Neural progenitor cell (in vitro differentiated cells): ENCODE results near the gene NCS1. TPM values are rescaled to one million over a fixed set of nuclear protein-coding genes. Genes with fewer than 3 reads are reported as not detected.

ENCODE experiments used
- DNase-seq: peaks from one replicate; pipeline ENCODE4 v3.0.0-alpha.2; 2016; ENCODE audit warnings: low spot score
- H2AFZ ChIP-seq: fragments of 200-600 bp; sonication (generic); replicated peaks from 2 replicates; pipeline ENCODE4 v1.6.1; 2016; ENCODE audit warnings: antibody characterized with exemption
- H3F3A ChIP-seq: fragments of 200-600 bp; sonication (generic); 2 replicates; pipeline ENCODE4 v1.6.1; 2016; ENCODE audit warnings: antibody characterized with exemption, low read depth
- H3K27ac ChIP-seq: fragments of 200-600 bp; sonication (generic); 2 replicates; pipeline ENCODE4 v1.5.1; 2016; ENCODE audit warnings: mild to moderate bottlenecking
- H3K27me3 ChIP-seq: fragments of 200-600 bp; sonication (generic); 2 replicates; pipeline ENCODE4 v1.6.1; 2016; ENCODE audit warnings: mild to moderate bottlenecking, moderate library complexity
- H3K36me3 ChIP-seq: fragments of 200-600 bp; sonication (generic); 2 replicates; pipeline ENCODE4 v1.5.1; 2016
- H3K4me1 ChIP-seq: fragments of 200-600 bp; sonication (generic); 2 replicates; pipeline ENCODE4 v1.6.1; 2016; ENCODE audit warnings: mixed run types
- H3K4me2 ChIP-seq: fragments of 200-600 bp; sonication (generic); 2 replicates; pipeline ENCODE4 v1.6.1; 2016
- H3K4me3 ChIP-seq: fragments of 200-600 bp; sonication (generic); 2 replicates; pipeline ENCODE4 v1.5.1; 2016
- H3K79me2 ChIP-seq: fragments of 200-600 bp; sonication (generic); 2 replicates; pipeline ENCODE4 v1.6.1; 2016; ENCODE audit warnings: low read depth
- H3K9ac ChIP-seq: fragments of 200-600 bp; sonication (generic); 2 replicates; pipeline ENCODE4 v1.6.1; 2016
- H3K9me3 ChIP-seq: fragments of 200-600 bp; sonication (generic); 2 replicates; pipeline ENCODE4 v1.5.1; 2016; ENCODE audit warnings: low read depth
- H4K20me1 ChIP-seq: fragments of 200-600 bp; sonication (generic); 2 replicates; pipeline ENCODE4 v1.6.1; 2016; ENCODE audit warnings: low read depth
- H3K27ac Mint-ChIP-seq: 3 replicates; pipeline ENCODE4 v1.8.0; 2021; ENCODE audit warnings: mixed read lengths
- H3K27me3 Mint-ChIP-seq: 2 replicates; pipeline ENCODE4 v1.8.0; 2022; ENCODE audit warnings: low read depth, mild to moderate bottlenecking, inconsistent platforms, moderate library complexity, mixed read lengths; ENCODE audit not compliant: insufficient read depth
- H3K36me3 Mint-ChIP-seq: 3 replicates; pipeline ENCODE4 v1.8.0; 2021; ENCODE audit warnings: mixed read lengths
- H3K4me1 Mint-ChIP-seq: 3 replicates; pipeline ENCODE4 v1.8.0; 2021; ENCODE audit warnings: mixed read lengths
- H3K4me3 Mint-ChIP-seq: 3 replicates; pipeline ENCODE4 v1.8.0; 2021; ENCODE audit warnings: mild to moderate bottlenecking, moderate library complexity, mixed read lengths
- H3K9me3 Mint-ChIP-seq: 3 replicates; pipeline ENCODE4 v1.8.0; 2020; ENCODE audit warnings: mixed read lengths
- CTCF ChIP-seq: fragments of 200-600 bp; sonication (generic); IDR thresholded peaks from 2 replicates; pipeline ENCODE4 v1.5.1; 2017; ENCODE audit warnings: antibody characterized with exemption, mild to moderate bottlenecking
- EZH2 ChIP-seq: fragments of 200-600 bp; sonication (generic); IDR thresholded peaks from 2 replicates; pipeline ENCODE4 v1.6.1; 2017; ENCODE audit warnings: antibody characterized with exemption, mild to moderate bottlenecking, moderate library complexity
- EZH2phosphoT487 ChIP-seq: fragments of 200-600 bp; sonication (generic); IDR thresholded peaks from 2 replicates; pipeline ENCODE4 v1.6.1; 2017; ENCODE audit warnings: antibody characterized with exemption
- total RNA-seq: library from RNA; depleted of rRNA; stranded (reverse); fragments of >200 nt; gene quantifications from 2 replicates; pipeline ENCODE4 v1.2.3, GENCODE V29; 2015; ENCODE audit warnings: low replicate concordance

The NCS1 gene
- total RNA-seq, 1 donor from 2014 or later, result 16.0 TPM

- Mint-ChIP-seq H3K4me1 (peaks cover 2% of the 10 kb centered on the region), H3K36me3 (no peaks in the 10 kb centered on the region), H3K9me3 (no peaks in the 10 kb centered on the region), H3K27me3 (peaks cover 8% of the 10 kb centered on the region), H3K4me3 (no peak overlapping the region), H3K27ac (no peak overlapping the region)
- no peak overlapping the region for H3K4me2 ChIP-seq
- no peak for DNase-seq
- H4K20me1 ChIP-seq, result no peaks in the 10 kb centered on the region
- H3K36me3 ChIP-seq, result no peaks in the 10 kb centered on the region
- no peaks in the 10 kb centered on the region for H3K27me3 ChIP-seq
- no peak overlapping the region for H2AFZ ChIP-seq
- H3K9ac ChIP-seq, result no peak overlapping the region
- H3F3A ChIP-seq, result no peaks in the 10 kb centered on the region
- no peaks in the 10 kb centered on the region for H3K4me1 ChIP-seq
- H3K27ac ChIP-seq, result no peak overlapping the region
- H3K9me3 ChIP-seq, result no peaks in the 10 kb centered on the region
- no peak overlapping the region for H3K4me3 ChIP-seq
- TF ChIP-seq EZH2phosphoT487, result no peak
- no peaks in the 10 kb centered on the region for H3K79me2 ChIP-seq
Observed at GRCh38 chr9:130149654-130150286, 22.4 kb upstream of the NCS1 start.

- no peak overlapping the region for H3K4me3 ChIP-seq
- H2AFZ ChIP-seq, result peak overlapping the region; percentile 87
- H3K27ac ChIP-seq, result no peak overlapping the region
- H3K4me3 Mint-ChIP-seq, result no peak overlapping the region
- H3K9ac ChIP-seq, result no peak overlapping the region
- no peak overlapping the region for H3K4me2 ChIP-seq
- no peak for TF ChIP-seq EZH2phosphoT487
- no peak for TF ChIP-seq EZH2
- no peak for TF ChIP-seq CTCF
- no peaks in the 10 kb centered on the region for H4K20me1 ChIP-seq
- no peaks in the 10 kb centered on the region for H3K36me3 ChIP-seq
- peak overlapping the region; percentile 5 for H3K27ac Mint-ChIP-seq
- no peaks in the 10 kb centered on the region for H3K9me3 Mint-ChIP-seq
- no peaks in the 10 kb centered on the region for H3K9me3 ChIP-seq
- H3K36me3 Mint-ChIP-seq, result no peaks in the 10 kb centered on the region
- H3K4me1 Mint-ChIP-seq, result no peaks in the 10 kb centered on the region
- peaks cover 8% of the 10 kb centered on the region for H3K27me3 Mint-ChIP-seq
- no peaks in the 10 kb centered on the region for H3K4me1 ChIP-seq
- no peaks in the 10 kb centered on the region for H3K27me3 ChIP-seq
- H3F3A ChIP-seq, result no peaks in the 10 kb centered on the region
- no peaks in the 10 kb centered on the region for H3K79me2 ChIP-seq
- no peak for DNase-seq
Observed at GRCh38 chr9:130150779-130151382, 21.3 kb upstream of the NCS1 start.

- Histone ChIP-seq H3K36me3 (no peaks in the 10 kb centered on the region), H3K27me3 (no peaks in the 10 kb centered on the region), H3K4me1 (no peaks in the 10 kb centered on the region), H3K9ac (no peak overlapping the region), H3K79me2 (no peaks in the 10 kb centered on the region), H3K9me3 (no peaks in the 10 kb centered on the region), H3K27ac (no peak overlapping the region), H3K4me2 (no peak overlapping the region), H4K20me1 (no peaks in the 10 kb centered on the region), H3K4me3 (no peak overlapping the region), H3F3A (no peaks in the 10 kb centered on the region), H2AFZ (no peak overlapping the region)
- Mint-ChIP-seq H3K27me3 (peaks cover 2% of the 10 kb centered on the region), H3K36me3 (no peaks in the 10 kb centered on the region), H3K27ac (no peak overlapping the region), H3K9me3 (no peaks in the 10 kb centered on the region), H3K4me1 (peaks cover 3% of the 10 kb centered on the region), H3K4me3 (no peak overlapping the region)
- no peak for DNase-seq
- TF ChIP-seq EZH2phosphoT487, result no peak
- no peak for TF ChIP-seq CTCF
- TF ChIP-seq EZH2, result no peak
Observed at GRCh38 chr9:130154816-130155215, 17.4 kb upstream of the NCS1 start.

GRCh38 chr9:130155647-130156046 is 16.6 kb upstream of the NCS1 start:
- H3K4me2 ChIP-seq, result no peak overlapping the region
- no peaks in the 10 kb centered on the region for H3K27me3 ChIP-seq
- H3F3A ChIP-seq, result no peaks in the 10 kb centered on the region
- Mint-ChIP-seq H3K36me3 (no peaks in the 10 kb centered on the region), H3K9me3 (no peaks in the 10 kb centered on the region), H3K27me3 (peaks cover 2% of the 10 kb centered on the region), H3K4me3 (no peak overlapping the region), H3K4me1 (peaks cover 3% of the 10 kb centered on the region), H3K27ac (no peak overlapping the region)
- DNase-seq, result no peak
- H2AFZ ChIP-seq, result no peak overlapping the region
- H3K9me3 ChIP-seq, result no peaks in the 10 kb centered on the region
- TF ChIP-seq EZH2phosphoT487, result no peak
- no peak for TF ChIP-seq EZH2
- no peak for TF ChIP-seq CTCF
- no peaks in the 10 kb centered on the region for H4K20me1 ChIP-seq
- H3K79me2 ChIP-seq, result no peaks in the 10 kb centered on the region
- no peaks in the 10 kb centered on the region for H3K36me3 ChIP-seq
- H3K9ac ChIP-seq, result no peak overlapping the region
- no peaks in the 10 kb centered on the region for H3K4me1 ChIP-seq
- H3K4me3 ChIP-seq, result no peak overlapping the region
- no peak overlapping the region for H3K27ac ChIP-seq
